Sigmoid colon (tissue), 4 donors: Measurements from ENCODE around the gene HNRNPUL1.

Experiments
- EP300 ChIP-seq, 4 donors: sonication (generic); formaldehyde crosslinking; IDR thresholded peaks; one replicate each; pipeline ENCODE4 v1.6.1; 2017; ENCODE audit warnings: antibody characterized with exemption in 4 of 4
- POLR2A ChIP-seq, 2 donors: fragments of 450-650 bp; IDR thresholded peaks; one replicate each; pipeline ENCODE4 v1.6.1; 2016; ENCODE audit warnings: antibody characterized with exemption in 2 of 2, mild to moderate bottlenecking in 2 of 2, moderate library complexity in 2 of 2
- TF ChIP-seq, protein P1 (sequence below), 4 experiments: fragments of 450-650 bp in 3 of 4; fragments of 200-600 bp in 1 of 4; IDR thresholded peaks; one replicate each; pipeline ENCODE4 v1.5.1; 2016 to 2019; ENCODE audit warnings: antibody characterized with exemption in 4 of 4, mild to moderate bottlenecking in 3 of 4, moderate library complexity in 2 of 4

DNA sequence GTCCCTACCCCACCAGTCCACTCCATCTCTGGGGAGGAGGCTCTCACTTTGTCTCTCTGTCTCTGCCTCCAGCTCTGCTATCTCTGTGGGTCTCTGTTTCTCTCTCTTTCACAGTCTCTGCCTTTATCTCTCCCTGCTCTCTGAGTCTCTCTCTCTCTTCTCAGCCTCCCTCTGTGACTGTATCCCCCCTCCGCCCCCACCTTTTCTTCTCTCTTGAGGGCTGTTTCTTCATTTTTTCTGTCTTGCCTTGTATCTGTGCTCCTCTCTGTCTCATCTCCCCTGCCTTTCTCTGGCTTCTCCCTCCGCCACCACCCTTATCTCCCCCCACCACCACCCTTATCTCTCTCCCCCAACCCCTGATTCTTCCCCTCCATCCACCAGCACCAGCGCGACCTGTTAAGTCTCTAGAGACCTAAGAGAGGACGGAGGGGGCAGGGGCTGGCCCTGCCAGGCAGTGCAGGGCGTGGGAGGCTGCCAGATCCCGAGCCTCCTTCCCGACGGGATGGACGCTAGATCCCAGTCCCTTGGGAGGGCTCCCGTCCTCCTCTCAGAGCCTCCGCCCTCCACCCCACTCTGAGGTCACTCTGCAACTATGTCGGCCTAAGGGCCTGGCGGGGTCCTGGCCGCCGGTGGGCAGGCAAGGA lies 44.1 kb upstream of the HNRNPUL1 start:
- TF ChIP-seq, protein P1, sequence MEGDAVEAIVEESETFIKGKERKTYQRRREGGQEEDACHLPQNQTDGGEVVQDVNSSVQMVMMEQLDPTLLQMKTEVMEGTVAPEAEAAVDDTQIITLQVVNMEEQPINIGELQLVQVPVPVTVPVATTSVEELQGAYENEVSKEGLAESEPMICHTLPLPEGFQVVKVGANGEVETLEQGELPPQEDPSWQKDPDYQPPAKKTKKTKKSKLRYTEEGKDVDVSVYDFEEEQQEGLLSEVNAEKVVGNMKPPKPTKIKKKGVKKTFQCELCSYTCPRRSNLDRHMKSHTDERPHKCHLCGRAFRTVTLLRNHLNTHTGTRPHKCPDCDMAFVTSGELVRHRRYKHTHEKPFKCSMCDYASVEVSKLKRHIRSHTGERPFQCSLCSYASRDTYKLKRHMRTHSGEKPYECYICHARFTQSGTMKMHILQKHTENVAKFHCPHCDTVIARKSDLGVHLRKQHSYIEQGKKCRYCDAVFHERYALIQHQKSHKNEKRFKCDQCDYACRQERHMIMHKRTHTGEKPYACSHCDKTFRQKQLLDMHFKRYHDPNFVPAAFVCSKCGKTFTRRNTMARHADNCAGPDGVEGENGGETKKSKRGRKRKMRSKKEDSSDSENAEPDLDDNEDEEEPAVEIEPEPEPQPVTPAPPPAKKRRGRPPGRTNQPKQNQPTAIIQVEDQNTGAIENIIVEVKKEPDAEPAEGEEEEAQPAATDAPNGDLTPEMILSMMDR (IDR thresholded peaks at IDR 0.05), result no peak
- TF ChIP-seq POLR2A (IDR thresholded peaks at IDR 0.05), result no peak
- no peak for TF ChIP-seq EP300 (IDR thresholded peaks at IDR 0.05)
